ENCODE results near the gene MTA1.
A peak's percentile ranks its signal among the peaks of the same experiment; 100 is the strongest.

Gene MTA1

DNA sequence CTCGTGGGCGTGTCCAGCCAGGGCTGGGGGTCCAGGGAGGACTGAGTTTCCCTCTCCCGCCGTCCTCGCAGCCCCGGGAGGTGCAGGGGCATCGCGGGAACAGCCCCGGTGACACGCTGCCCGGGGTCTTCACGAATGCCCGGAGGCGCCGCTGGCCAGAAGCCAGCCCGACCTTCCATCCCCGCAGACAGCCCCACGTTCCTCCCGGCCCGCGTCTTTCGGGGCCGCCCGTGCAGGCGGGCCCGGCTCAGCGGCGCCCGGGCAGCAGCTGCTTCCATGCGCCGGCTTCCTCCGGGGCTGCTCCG, 70.6 kb downstream of the MTA1 start:
- DNase-seq: no peak

DNA sequence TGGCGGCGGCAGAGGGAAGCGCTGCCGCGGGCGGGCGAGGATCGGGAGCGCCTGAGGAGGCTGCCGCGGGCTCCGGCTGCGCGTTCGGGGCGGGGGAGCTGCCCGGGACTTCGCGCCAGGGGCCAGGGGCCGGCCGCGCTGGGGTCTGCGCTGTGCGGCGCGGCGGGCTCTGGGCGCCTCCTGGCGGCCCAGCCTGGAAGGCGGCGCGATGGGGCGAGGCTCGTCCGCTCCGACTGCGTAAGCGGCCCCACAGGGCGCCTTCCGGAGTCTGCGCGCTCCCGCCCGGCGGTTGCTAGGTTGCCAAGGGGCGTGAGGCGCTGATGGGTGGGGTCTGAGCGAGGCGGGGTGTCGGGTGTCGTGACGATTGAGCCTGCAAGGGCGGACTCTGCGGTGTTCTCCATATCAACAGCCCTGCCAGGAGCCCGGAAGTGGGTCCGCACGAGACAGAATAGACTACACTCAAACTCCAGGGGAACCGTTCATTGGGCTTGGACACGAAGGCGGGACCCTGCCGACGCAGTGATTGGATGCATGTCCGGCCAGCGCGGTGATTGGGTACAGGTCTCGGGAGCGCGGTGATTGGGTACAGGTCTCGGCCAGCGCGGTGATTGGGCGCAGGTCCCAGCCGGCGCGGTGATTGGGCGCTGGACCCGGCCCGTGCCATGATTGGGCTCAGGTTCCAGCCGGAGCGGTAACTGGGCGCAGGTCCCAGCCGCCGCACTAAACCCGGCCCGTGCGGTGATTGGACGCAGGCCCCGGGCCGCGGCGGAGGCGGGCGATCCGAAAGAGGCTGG, 71.1 kb downstream of the MTA1 start, which contains the start of gene TEDC1:
TEDC1 (plus strand) TSS at position 675 of the 794 bp plus-strand sequence. CDS start 130 bp downstream, outside the sequence.
- DNase-seq: peak; percentile 100

DNA sequence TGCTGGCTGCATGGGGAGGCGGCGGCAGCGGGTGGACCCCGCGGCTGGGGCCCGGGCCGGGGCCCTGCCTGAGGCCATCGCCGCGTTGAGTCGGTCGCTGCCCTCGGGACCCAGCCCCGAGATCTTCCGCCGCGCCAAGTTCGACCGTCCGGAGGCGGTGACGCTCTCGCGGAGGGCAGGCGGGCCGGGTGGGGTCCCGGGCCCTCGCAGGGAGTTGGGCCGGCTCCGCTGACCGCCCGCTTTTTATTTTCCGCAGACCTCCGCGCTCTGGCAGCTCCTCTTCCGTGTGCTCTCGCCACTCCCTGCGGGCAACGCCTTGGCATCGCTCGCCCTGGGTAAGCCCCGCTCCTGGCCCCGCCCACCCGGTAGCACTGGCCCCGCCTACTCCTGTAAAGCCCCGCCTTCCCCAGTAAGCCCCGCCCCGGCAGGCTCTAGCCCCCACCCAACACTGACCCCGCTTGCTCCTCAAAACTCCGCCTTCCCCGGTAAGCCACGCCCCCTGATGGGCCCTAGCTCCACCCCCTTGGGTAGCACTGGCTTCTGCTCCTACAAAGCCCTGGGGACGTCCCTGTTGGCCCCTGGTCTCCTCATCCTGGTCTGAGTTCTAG, 71.8 kb downstream of the MTA1 start:
- DNase-seq: peak; percentile 83

- no peak for DNase-seq
These were observed 72.7 kb downstream of the MTA1 start for GRCh38 chr14:105492031-105492970.

GRCh38 chr14:105492971-105493871, 73.6 kb downstream of the MTA1 start:
- no peak for DNase-seq

DNA sequence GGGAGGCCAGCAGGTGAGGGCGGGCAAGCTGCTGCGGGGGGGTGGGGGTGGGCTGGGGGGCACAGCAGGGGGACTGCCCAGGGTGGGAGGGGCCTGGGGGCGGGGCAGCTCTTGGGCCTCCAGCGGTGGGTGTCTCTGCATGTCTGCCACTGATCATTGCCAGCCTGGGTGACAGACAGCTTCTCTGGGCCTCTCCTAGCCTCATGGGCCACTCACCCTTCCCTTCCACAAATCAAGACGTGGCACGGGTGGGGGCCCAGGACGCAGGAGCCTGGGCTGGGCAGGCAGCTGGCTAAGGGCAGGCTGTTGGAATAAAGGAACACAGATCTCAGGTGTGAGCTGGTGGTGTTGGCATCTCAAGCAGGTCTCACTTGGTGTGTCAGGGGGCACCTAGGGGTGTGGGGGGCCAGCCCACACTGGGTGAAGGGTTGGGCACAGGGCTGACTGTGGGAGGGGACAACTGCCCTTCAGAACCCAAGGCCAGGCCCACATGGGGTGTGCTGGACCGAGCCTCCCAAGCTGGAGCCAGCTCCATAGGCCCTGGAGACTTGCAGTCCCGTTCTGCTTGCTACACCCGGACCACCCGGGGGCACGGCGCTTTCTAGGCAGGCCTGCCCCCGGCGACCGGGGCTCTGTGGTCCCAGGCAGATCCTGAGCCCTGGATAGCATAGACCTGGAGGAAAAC, 74.4 kb downstream of the MTA1 start:
- DNase-seq: no peak

- DNase-seq: no peak
These were observed 74.9 kb downstream of the MTA1 start for GRCh38 chr14:105494606-105494929.

DNA sequence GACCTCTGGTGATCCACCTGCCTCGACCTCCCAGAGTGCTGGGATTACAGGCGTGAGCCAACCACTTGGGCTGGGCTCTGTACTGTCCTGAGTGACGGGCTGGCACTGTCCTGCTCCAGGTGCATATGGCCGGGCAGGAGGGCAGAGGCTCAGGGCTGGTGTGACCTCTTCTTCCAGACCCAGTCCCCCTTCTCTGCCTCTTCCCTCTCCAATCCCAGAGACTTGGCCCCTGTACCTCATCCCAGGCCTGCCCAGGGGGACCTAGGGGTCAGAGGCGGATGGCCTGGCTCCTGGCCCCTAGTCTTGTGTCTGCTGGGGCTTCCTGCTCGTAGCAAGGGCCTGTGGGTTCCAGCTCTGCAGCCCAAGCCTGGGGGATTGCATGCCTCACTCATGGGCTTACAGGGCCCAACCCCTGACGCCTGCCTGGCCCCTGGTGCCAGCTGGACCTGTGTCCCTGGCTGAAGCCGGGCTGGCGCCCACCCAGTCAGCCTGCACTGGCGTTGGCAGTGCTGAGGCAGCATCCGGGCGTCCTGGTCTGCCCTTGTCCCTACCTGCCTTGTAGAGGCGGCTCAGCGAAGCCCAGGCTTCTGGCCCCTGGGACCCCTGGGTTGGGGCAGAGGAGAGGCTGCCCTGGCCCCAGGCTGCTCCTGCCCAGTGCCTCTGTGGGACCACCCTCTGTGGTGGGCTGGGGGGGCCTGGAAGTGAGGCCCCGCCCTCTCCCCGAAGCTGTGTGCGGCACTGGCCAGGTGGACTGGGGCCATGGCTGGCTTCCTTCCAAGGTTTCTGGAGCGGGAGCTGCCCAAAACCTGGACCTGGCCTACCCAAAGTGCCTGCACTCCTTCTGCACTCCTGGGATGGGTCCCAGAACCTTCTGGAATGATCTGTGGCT, 75.7 kb downstream of the MTA1 start:
- no peak for DNase-seq

DNA sequence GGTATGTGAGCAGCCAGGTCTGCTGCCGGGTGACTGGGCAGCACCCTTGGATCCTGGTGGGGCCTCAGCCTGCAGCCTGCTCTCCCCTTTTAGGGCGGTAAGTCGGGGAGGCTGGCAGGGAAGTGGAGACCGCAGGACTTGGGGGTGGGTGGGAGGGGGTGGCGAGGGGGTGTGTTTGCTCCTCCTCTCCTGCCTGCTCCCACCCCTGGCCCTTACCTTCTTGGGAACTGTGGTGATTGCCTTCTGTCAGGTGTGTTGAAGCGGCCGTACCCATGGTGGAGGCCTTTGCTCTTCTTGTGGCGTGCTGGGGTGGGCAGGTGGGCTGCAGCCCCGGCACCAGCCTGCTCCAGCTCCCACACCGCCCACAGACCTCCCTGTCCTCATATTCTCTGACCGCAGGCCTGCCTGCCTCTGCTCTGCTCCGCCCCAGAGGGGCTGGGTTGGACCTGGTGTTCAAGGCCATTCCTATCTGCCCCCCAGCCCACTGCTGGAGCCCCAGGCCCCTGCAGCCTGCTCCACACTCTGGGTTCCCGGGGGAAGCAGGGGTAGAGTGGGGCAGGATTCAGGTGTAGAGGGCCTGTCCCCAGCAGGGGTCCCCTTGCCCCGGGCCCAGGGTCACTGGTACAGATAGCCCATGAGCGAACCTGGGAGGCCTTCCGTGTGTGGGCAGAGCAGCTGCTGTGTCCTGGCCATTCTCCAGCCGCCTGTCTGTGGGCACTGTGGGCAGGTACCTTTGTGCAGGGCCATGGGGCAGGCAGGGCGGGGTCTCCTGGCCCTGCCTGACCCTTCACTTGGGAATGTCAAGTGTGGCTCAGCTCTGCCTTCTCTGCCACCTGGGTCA, 76.6 kb downstream of the MTA1 start:
- DNase-seq: no peak

DNA sequence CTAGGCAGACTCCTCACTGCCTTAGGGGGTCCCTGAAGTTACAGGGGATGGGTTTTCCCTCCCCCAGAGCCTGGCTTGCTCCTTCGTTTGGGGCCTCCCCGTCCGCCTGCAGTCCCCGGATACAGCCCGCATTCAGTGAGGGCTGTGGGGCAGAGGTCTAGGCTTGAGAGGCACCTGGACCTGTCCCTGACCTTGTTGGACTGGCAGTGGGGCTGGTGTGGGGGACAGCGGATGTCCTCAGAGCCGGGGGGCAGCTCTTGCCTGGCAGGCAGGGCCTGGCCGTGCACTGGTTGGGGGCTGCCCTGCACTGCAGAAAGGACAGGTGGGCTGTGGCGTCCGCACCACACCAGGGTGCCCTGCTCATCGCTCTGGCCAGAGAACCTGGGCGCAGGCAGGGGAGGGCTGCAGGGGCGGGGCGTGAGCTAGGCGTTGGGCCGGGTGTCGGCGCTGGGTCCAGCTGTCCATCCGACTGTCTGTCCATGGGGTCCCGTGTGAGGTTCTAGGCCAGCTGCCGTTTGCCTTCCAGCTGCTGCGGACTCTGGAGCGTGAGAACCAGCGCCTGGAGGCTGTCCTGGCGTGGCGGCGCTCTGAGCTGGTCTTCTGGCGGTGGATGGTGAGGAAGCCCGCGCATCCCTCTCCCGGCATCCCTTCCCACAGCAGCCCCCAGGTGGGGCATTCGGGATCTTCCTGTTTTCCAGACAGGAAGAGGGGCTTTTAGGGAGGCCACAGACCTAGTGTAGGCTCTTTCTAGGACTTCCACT, 77.4 kb downstream of the MTA1 start:
- no peak for DNase-seq

DNA sequence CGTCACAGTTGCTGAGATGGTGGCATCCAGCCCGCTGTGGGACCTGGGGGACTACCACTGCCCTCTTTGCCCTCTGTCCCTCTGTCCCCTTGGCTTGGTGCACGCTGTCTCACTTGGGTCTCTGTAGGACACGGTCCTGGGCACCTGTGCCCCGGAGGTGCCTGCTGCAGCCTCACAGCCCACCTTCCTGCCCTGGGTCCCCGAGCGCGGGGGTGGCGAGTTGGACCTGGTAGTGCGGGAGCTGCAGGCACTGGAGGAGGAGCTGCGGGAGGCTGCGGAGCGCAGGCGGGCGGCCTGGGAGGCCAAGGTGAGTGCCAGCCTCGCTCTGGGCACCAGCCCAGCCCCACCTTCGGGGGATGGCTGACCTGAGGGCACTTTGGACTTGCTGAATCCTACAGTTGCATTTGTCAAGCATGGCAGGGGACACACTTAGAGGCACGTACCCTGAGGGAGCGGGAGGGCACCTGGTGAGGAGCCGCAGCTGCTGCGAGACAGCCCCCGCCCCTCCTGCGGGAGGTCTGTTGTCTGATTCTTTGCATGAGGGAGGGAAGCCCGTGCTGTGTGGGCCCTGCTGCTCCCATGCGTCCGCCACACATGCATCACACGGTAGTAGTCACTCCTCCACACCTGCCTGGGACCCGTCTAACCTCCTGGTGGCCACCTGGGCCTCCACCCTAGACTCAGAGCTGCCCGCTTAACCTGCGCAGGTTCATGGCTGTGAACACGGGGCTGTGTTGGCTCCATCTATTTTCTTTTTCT, 78.2 kb downstream of the MTA1 start:
- no peak for DNase-seq

- no peak for DNase-seq
These were observed 79.0 kb downstream of the MTA1 start for GRCh38 chr14:105498430-105499255.

GRCh38 chr14:105499256-105500035, 79.8 kb downstream of the MTA1 start:
- DNase-seq: no peak

- DNase-seq: no peak
These were observed 80.6 kb downstream of the MTA1 start for GRCh38 chr14:105500036-105500725.

GRCh38 chr14:105500726-105501101, 81.1 kb downstream of the MTA1 start:
- DNase-seq: no peak
